SU-DHL-6 (cell line): ENCODE results near the gene MRPL38.

Experiments
- EZH2phosphoT487 ChIP-seq: fragments of 200-600 bp; sonication (generic), shearing (Covaris generic); conservative IDR thresholded peaks from 2 replicates; pipeline ENCODE4 v1.6.1; 2018; ENCODE audit warnings: mild to moderate bottlenecking, antibody characterized with exemption, low read length, moderate library complexity, mixed read lengths
- TF ChIP-seq, protein P1 (sequence below): fragments of 200-600 bp; sonication (generic); IDR thresholded peaks from one replicate; pipeline ENCODE4 v1.5.1; 2017; ENCODE audit warnings: antibody characterized with exemption, mild to moderate bottlenecking, low read length, moderate library complexity; ENCODE audit not compliant: insufficient read depth, poor library complexity, severe bottlenecking

DNA sequence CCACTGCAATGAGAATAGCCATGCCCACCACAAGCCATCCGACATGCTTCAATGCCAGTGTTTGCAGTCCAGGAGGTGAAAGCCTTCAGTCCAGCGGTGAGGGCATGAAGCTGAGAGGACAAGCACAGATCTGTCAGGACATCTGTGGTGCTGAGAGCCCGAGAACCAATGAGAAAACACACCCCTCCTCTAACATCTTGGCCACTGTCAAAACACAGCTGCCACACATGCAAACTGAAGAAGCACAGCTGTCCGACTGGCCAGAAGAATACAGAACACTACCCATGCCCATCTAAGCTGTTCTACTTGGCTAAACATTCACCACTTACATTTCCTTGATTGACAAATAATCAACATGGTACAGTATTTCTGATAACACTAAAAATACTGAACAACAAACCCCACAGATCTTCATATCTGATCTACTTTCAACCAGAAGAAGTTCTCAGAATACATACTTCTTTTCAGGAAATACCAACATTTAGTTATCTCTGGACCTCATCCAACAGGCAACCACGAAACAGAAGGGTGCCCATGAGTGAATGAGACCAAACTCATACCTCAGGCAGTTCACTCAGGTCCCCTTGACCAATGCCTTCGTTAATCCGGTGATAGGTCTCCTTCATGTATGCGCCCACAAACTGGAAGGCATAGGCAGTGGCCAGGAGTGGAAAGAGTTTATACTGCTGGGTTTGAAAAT, 46.3 kb upstream of the MRPL38 start:
- TF ChIP-seq, protein P1, sequence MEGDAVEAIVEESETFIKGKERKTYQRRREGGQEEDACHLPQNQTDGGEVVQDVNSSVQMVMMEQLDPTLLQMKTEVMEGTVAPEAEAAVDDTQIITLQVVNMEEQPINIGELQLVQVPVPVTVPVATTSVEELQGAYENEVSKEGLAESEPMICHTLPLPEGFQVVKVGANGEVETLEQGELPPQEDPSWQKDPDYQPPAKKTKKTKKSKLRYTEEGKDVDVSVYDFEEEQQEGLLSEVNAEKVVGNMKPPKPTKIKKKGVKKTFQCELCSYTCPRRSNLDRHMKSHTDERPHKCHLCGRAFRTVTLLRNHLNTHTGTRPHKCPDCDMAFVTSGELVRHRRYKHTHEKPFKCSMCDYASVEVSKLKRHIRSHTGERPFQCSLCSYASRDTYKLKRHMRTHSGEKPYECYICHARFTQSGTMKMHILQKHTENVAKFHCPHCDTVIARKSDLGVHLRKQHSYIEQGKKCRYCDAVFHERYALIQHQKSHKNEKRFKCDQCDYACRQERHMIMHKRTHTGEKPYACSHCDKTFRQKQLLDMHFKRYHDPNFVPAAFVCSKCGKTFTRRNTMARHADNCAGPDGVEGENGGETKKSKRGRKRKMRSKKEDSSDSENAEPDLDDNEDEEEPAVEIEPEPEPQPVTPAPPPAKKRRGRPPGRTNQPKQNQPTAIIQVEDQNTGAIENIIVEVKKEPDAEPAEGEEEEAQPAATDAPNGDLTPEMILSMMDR: no peak
- no peak for TF ChIP-seq EZH2phosphoT487
